Measurements from ENCODE around the gene KNTC1.

- TF ChIP-seq CTCF (conservative IDR thresholded peaks at IDR 0.05; ENCODE audit: low read length) (no peak), EZH2phosphoT487 (IDR thresholded peaks at IDR 0.05; ENCODE audit: borderline replicate concordance) (no peak)
Measured at GRCh38 chr12:122486805-122487426, 40.1 kb upstream of the KNTC1 start.
